ENCODE data around the gene TRIOBP.
A peak's percentile ranks its signal among the peaks of the same experiment; 100 is the strongest.

The TRIOBP gene

GRCh38 chr22:37732699-37733607, 36.1 kb downstream of the TRIOBP start:
- DNase-seq (ENCODE audit: low spot score): no peak

- no peak for DNase-seq (ENCODE audit: low spot score)
Measured at GRCh38 chr22:37733625-37734401, 37.0 kb downstream of the TRIOBP start.

- DNase-seq (ENCODE audit: low spot score): no peak
Measured at GRCh38 chr22:37734402-37734700, 37.5 kb downstream of the TRIOBP start.

GRCh38 chr22:37734964-37735451, 38.2 kb downstream of the TRIOBP start:
- DNase-seq (ENCODE audit: low spot score): peak; percentile 63

GRCh38 chr22:37739035-37739434, 42.2 kb downstream of the TRIOBP start:
- DNase-seq (ENCODE audit: low spot score): no peak

- DNase-seq (ENCODE audit: low spot score): no peak
Measured at GRCh38 chr22:37739611-37740049, 42.8 kb downstream of the TRIOBP start.

GRCh38 chr22:37740455-37741311, 43.8 kb downstream of the TRIOBP start:
- no peak for DNase-seq (ENCODE audit: low spot score)

GRCh38 chr22:37741312-37741795, 44.5 kb downstream of the TRIOBP start:
- DNase-seq (ENCODE audit: low spot score): no peak

GRCh38 chr22:37742376-37743171, 45.7 kb downstream of the TRIOBP start:
- DNase-seq (ENCODE audit: low spot score): peak; percentile 75

GRCh38 chr22:37744589-37744988, 47.7 kb downstream of the TRIOBP start:
- DNase-seq (ENCODE audit: low spot score): no peak

- DNase-seq (ENCODE audit: low spot score): peak; percentile 84
Measured at GRCh38 chr22:37745548-37746365, 48.9 kb downstream of the TRIOBP start.

GRCh38 chr22:37746366-37747079, 49.7 kb downstream of the TRIOBP start:
- DNase-seq (ENCODE audit: low spot score): peak; percentile 40

GRCh38 chr22:37747080-37747714, 50.3 kb downstream of the TRIOBP start:
- DNase-seq (ENCODE audit: low spot score): peak; percentile 59

GRCh38 chr22:37747715-37748100, 50.9 kb downstream of the TRIOBP start:
- DNase-seq (ENCODE audit: low spot score): no peak

GRCh38 chr22:37748659-37749058, 51.8 kb downstream of the TRIOBP start:
- no peak for DNase-seq (ENCODE audit: low spot score)

GRCh38 chr22:37749226-37749625, 52.4 kb downstream of the TRIOBP start:
- no peak for DNase-seq (ENCODE audit: low spot score)

- DNase-seq (ENCODE audit: low spot score): no peak
Measured at GRCh38 chr22:37749831-37750595, 53.2 kb downstream of the TRIOBP start.

GRCh38 chr22:37750596-37751162, 53.8 kb downstream of the TRIOBP start:
- DNase-seq (ENCODE audit: low spot score): no peak
